ENCODE results near the gene HOGA1. TPM values are rescaled to one million over a fixed set of nuclear protein-coding genes. Genes with fewer than 3 reads are reported as not detected.

Gene HOGA1
- total and polyA plus RNA-seq, 8 donors = 7.2 to 20.5 (median 9.5) TPM

- H3K4me3 ChIP-seq = no peak overlapping the region
- no peak for ATAC-seq
- peaks cover 0 to 12% (median 0%) of the 10 kb centered on the region in 3 donors for H3K4me1 ChIP-seq
- 94 to 99% methylated on average over 4 of the region's 4 CpGs for WGBS, 2 donors
- intact Hi-C loops (cut with DNase I) = no loop called here
- TF ChIP-seq, protein P1, sequence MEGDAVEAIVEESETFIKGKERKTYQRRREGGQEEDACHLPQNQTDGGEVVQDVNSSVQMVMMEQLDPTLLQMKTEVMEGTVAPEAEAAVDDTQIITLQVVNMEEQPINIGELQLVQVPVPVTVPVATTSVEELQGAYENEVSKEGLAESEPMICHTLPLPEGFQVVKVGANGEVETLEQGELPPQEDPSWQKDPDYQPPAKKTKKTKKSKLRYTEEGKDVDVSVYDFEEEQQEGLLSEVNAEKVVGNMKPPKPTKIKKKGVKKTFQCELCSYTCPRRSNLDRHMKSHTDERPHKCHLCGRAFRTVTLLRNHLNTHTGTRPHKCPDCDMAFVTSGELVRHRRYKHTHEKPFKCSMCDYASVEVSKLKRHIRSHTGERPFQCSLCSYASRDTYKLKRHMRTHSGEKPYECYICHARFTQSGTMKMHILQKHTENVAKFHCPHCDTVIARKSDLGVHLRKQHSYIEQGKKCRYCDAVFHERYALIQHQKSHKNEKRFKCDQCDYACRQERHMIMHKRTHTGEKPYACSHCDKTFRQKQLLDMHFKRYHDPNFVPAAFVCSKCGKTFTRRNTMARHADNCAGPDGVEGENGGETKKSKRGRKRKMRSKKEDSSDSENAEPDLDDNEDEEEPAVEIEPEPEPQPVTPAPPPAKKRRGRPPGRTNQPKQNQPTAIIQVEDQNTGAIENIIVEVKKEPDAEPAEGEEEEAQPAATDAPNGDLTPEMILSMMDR (IDR thresholded peaks at IDR 0.05) = no peak
- H3K27ac ChIP-seq = no peak overlapping the region
- H3K36me3 ChIP-seq = no peaks in the 10 kb centered on the region
- no peak for FAIRE-seq
- peak in 1 of 6 donors; percentile 20 for DNase-seq
- no peaks in the 10 kb centered on the region for H3K27me3 ChIP-seq
- H3K9me3 ChIP-seq = no peaks in the 10 kb centered on the region
Observed at GRCh38 chr10:97538839-97539238, 45.4 kb upstream of the HOGA1 start.

GRCh38 chr10:97539523-97540200 lies 44.5 kb upstream of the HOGA1 start:
- FAIRE-seq (no peak), ATAC-seq (peak in 3 of 4 donors; percentile 3 to 25 (median 6)), DNase-seq (peak in 1 of 6 donors; percentile 12)
- no peaks in the 10 kb centered on the region for H3K9me3 ChIP-seq
- H3K27ac ChIP-seq = no peak overlapping the region
- WGBS, 2 donors = 75 to 77% methylated on average over 6 of the region's 6 CpGs
- no peaks in the 10 kb centered on the region for H3K27me3 ChIP-seq
- no peaks in the 10 kb centered on the region for H3K36me3 ChIP-seq
- intact Hi-C loops (cut with DNase I) = loop anchor here in 1 of 3 donors (10.0 kb wide), 1 partner anchor 85 kb away; no protein-coding TSS in a partner anchor
- H3K4me3 ChIP-seq = no peak overlapping the region
- TF ChIP-seq, protein P1 (IDR thresholded peaks at IDR 0.05) = no peak
- H3K4me1 ChIP-seq = peaks cover 0 to 12% (median 0%) of the 10 kb centered on the region in 3 donors

DNA sequence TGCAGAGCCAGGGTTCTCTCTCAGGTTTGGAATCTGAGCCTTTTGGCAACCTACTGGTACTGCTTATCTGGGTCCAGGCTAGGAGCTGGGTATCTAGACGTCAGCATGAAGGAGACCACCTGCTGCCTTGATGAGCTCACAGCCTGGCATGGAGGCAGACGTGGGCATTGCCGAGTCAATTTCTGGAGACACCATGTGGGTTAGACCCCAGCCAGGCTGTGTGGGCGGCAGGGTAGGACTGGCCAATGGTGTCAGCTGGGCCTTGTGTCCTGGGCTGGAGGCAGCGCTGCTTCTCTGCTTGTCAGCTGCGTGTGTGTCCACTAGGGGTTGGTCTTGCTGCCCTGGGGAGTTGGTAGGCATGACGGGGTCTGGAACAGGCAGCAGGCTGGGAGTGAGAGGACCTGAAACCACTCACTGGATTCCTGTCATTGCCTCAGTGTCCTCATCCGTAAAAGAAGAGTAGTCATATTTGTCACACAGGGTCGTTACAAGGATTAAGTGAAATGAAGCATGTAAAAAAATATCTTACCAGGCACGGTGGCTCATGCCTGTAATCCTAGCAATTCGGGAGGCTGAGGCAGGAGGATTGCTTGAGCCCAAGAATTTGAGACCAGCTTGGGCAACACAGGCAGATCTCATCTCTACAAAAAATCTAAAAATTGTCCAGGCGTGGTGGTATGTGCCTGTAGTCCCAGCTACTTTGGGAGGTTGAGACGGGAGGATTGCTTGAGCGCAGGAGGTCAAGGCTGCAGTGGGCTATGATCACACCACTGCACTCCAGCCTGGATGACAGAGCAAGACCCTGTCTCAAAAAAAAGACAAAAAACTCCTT lies 43.3 kb upstream of the HOGA1 start:
- Histone ChIP-seq H3K27ac (no peak overlapping the region), H3K9me3 (no peaks in the 10 kb centered on the region), H3K27me3 (no peaks in the 10 kb centered on the region), H3K36me3 (no peaks in the 10 kb centered on the region), H3K4me1 (peaks cover 0 to 12% (median 0%) of the 10 kb centered on the region in 3 donors), H3K4me3 (no peak overlapping the region)
- ATAC-seq = no peak
- no peak for FAIRE-seq
- peak in 1 of 6 donors; percentile 37 for DNase-seq
- TF ChIP-seq, protein P1 (IDR thresholded peaks at IDR 0.05) = no peak
- intact Hi-C loops (cut with DNase I) = loop anchor here in 1 of 3 donors (10.0 kb wide), 1 partner anchor 86 kb away; no protein-coding TSS in a partner anchor
- 85 to 88% methylated on average over 14 of the region's 14 CpGs for WGBS, 2 donors

- intact Hi-C loops (cut with DNase I) = loop anchor here in 1 of 3 donors (10.0 kb wide), 1 partner anchor 88 kb away; no protein-coding TSS in a partner anchor
- Histone ChIP-seq H3K36me3 (no peaks in the 10 kb centered on the region), H3K27ac (peak overlapping the region in 3 of 4 donors; percentile 16 to 68 (median 64)), H3K9me3 (no peaks in the 10 kb centered on the region), H3K4me1 (peaks cover 0 to 12% (median 0%) of the 10 kb centered on the region in 3 donors), H3K4me3 (no peak overlapping the region), H3K27me3 (no peaks in the 10 kb centered on the region)
- 81 to 83% methylated on average over 9 of the region's 9 CpGs for WGBS, 2 donors
- peak; percentile 51 to 82 (median 76) for ATAC-seq
- TF ChIP-seq, protein P1 (IDR thresholded peaks at IDR 0.05) = no peak
- DNase-seq = peak in 4 of 6 donors; percentile 16 to 63 (median 50)
- no peak for FAIRE-seq
Observed at GRCh38 chr10:97542169-97543024, 41.8 kb upstream of the HOGA1 start.

All from pancreas (tissue), 10 donors.